ENCODE data around the gene MITF.
"Not testable (repeated sequence)": the region's sequence is repeated elsewhere in the genome, so short reads cannot be mapped to it uniquely, and the experiment has no call there.

Gene MITF

GRCh38 chr3:69791106-69791505, 51.8 kb downstream of the MITF start:
- DNase-seq, result no peak

- DNase-seq, result no peak
Observed at GRCh38 chr3:69791919-69792399, 52.7 kb downstream of the MITF start.

GRCh38 chr3:69796126-69796525, 56.9 kb downstream of the MITF start:
- not testable (repeated sequence) for DNase-seq

GRCh38 chr3:69803681-69804270, 64.5 kb downstream of the MITF start:
- DNase-seq, result no peak

- DNase-seq, result no peak
Observed at GRCh38 chr3:69805491-69805890, 66.2 kb downstream of the MITF start.

- DNase-seq, result no peak
Observed at GRCh38 chr3:69806735-69807438, 67.6 kb downstream of the MITF start.

- DNase-seq, result no peak
Observed at GRCh38 chr3:69807674-69808073, 68.4 kb downstream of the MITF start.

- DNase-seq, result no peak
Observed at GRCh38 chr3:69809076-69809835, 70.0 kb downstream of the MITF start.

- DNase-seq, result no peak
Observed at GRCh38 chr3:69811452-69812401, 72.5 kb downstream of the MITF start.

- DNase-seq, result no peak
Observed at GRCh38 chr3:69815970-69816369, 76.7 kb downstream of the MITF start.

GRCh38 chr3:69817988-69818387, 78.7 kb downstream of the MITF start:
- no peak for DNase-seq

- DNase-seq, result no peak
Observed at GRCh38 chr3:69819282-69819681, 80.0 kb downstream of the MITF start.

GRCh38 chr3:69821133-69821532, 81.9 kb downstream of the MITF start:
- no peak for DNase-seq

GRCh38 chr3:69823743-69824142, 84.5 kb downstream of the MITF start:
- no peak for DNase-seq

GRCh38 chr3:69825446-69825845, 86.2 kb downstream of the MITF start:
- DNase-seq, result no peak

GRCh38 chr3:69827127-69827526, 87.9 kb downstream of the MITF start:
- DNase-seq, result no peak

GRCh38 chr3:69828817-69829216, 89.6 kb downstream of the MITF start:
- DNase-seq, result no peak

GRCh38 chr3:69830147-69830546, 90.9 kb downstream of the MITF start:
- DNase-seq, result no peak

GRCh38 chr3:69831737-69832136, 92.5 kb downstream of the MITF start:
- DNase-seq, result no peak

- no peak for DNase-seq
Observed at GRCh38 chr3:69833591-69833990, 94.3 kb downstream of the MITF start.

- no peak for DNase-seq
Observed at GRCh38 chr3:69838217-69838616, 99.0 kb downstream of the MITF start.

- DNase-seq, result no peak
Observed at GRCh38 chr3:69838696-69839515, 99.6 kb downstream of the MITF start.
